GM21515 (cell line): ENCODE data around the gene TBRG4.

Source experiments
- ATAC-seq: cut with Tn5 transposase; IDR thresholded peaks from one replicate; pipeline ENCODE4 v1.9.1; 2021; ENCODE audit not compliant: unreplicated experiment

TBRG4 gene

DNA sequence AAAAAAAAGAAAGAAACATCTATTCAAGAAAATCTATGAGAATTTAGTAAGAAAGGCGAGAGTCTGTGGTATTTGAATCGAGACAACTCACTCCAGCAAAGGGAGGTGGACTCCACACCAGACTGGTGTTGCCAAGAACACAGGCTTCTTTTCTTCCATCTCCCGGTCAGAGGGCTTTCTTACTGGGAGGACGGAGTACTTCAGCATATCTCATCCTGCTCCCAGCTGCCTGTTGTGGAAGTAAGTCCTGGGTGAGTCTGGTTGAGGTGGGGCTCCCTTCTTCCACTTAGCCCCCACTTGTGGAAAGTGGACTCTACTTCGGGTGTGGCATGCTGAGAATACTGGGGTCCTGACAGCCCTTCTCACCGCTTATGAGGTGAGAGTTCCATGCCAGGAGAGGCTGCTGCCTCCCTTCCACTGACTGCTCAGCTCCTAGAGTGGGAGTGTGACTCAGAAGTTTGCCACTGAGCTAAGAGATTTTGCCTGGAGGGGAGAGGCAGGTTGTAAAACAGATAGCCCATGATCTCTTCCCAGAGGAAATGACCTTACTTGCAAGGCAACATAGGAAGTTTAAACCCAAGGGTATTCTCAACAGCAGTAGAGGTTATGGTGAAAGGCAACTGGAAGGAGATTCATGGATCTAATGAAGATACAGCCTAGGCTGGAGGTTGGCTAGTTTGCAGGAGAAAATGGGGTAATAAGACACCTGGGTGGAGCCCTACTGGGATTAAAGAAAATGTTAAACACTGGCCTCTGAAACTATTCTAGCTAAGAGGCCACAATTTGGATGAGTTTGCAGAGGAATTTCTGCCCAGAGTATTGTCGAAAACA lies 19.2 kb downstream of the TBRG4 start:
- no peak for ATAC-seq

DNA sequence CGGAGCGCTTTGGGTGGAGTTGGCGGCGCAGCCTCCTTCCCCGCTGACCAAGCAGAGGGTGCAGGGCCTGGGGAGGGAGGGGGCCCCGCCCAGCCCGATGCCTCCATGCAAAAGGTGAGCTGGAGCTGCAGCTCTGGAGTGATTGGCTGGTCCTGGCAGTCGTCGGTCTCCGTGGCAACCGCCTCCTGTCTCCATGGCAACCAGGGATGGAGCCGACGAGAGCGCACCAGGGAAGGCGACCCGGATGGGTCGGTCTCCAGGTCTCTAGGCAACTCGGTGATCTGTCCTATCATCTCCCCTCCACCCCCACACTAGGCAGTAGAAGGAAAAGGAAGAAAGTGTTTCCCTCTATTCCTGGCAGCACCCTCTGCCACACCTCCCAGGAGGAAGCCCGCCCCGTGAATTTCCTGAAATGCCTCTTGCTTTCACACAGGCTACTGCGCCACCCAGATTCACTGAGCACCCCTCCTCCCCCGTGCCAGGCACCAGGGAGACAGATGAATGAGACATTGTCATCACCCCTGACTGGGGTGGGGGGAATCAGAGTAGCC lies 22.1 kb downstream of the TBRG4 start:
- no peak for ATAC-seq

DNA sequence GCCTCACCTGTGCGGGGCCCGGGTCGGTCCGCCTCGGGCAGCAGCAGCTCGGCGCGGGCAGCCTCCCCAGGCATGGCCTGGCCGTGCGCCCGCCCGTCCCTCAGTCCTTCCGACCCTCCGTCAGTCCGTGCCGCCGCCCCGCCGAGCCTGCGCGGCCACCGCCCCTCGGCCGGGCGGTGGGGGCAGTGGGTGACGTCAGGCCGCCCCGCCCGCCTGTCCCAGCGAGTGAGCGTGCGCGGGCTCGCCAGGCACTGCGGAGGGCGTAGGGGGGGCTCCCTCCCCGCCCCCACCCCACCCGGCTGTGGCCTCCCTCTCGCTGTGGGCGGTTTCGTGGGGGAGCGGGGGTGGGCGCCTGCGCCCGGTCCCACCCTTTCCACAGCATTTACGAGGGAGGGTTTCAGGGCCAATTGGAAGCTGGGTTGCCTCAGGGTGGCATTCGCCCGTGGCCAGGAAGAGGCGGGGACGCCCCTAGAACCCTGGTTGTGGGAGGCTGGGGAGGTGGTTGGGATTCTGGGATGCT lies 22.6 kb downstream of the TBRG4 start, which contains the start of gene NACAD:
NACAD (minus strand) TSS at position 149 of the 520 bp plus-strand sequence; CDS start at position 74, 75 bp downstream.
- ATAC-seq = no peak

DNA sequence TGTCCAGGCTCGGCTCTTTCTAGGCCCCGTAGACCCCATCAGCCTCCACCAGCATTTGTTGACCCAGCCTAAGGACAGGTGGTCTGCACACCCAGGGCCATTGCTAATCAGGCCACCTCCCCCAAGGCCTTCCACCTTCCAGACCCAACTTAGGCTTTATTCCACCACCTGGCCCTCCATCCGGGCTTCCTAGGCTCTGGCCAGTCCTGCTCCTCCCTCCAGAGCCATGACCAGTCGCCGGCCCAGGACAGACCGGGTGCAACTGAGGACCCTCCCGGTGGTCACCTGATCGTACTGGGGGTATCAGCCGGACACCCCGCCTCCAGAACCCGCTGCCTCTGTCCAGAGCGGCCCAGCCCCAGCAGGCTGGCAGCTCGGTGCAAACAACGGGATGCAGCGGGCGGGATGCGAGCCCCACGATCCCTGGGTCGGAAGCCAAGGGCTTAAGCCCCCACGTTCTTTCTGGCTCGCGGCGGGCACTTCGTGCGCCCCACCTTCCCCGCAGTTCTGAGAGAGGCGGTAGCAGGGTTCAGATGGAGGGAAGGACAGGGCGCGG lies 23.3 kb downstream of the TBRG4 start:
- ATAC-seq = no peak

DNA sequence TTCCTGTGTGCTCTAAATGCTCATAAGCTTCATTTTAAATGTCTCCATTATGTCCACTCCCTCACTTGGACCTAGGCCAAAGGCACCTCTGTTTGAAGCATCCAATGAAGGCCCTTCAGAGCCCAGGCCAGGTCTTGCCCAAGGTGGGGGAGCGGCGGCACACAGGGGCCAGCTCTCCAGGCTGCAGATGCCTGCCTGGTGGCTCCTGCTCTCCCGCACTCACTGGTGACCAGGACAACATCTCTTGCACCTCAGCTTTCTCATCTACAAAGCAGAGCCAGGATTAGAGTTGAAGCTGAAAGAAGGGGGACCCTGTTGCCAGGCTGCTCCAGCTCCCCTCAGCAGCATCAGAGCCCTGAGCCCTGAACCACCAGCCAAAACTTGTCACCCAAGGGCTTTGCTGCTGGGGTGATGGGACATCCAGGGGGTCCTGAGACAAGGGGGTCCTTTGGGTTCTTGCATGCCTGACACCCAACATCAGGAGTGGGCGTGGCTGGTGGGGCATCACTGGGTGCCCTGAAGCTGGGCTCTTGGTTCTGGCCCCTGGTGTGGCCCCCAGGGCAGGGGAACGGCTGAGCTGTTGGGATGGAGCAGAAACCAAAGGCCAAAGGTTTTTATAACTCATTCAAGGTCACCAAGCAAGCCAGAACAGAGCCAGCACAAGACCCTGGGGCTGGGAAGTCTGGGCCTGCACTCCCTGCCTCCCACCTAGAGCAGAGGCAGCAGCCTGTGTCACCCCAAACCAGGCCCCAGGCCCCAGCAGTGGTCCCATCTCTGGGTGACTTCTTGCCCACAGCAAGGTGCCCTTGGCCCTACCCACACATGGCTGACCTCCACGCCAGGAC lies 24.0 kb downstream of the TBRG4 start:
- ATAC-seq = no peak

DNA sequence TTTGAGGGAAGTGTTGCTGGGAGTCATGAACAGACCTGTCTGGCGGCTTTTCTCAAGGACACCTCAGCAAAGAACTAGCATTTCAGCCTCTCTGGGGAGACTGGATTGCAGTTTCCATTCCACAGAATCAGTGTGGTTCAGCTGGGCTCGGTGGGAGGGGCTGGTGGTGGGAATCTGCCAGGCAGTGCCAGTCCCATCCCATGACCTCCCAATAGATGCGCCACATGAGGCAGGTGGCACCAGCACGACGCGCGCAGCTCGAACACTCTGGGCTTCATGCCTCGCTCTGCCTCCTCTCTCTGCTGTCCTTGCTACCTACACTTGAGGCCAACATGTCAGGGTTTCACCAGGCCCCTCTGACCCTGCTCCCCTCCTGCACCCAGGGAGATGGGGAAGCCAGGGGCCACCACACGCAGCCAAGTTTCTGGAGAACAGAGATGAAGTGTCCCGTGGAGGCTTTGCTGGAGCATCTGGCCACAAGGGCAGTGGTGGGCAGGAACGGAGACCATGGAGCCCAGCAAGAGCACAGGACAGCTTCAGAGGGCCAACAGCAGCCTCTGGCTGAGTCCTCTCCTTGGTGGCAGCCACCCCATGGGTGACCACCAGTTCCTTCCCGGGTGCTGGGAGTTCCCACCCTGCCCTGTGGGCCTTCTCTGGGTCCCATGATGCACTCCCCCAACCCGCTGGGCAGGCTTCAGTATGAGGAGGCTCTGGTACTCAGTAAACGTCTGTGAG lies 25.0 kb downstream of the TBRG4 start:
- no peak for ATAC-seq

DNA sequence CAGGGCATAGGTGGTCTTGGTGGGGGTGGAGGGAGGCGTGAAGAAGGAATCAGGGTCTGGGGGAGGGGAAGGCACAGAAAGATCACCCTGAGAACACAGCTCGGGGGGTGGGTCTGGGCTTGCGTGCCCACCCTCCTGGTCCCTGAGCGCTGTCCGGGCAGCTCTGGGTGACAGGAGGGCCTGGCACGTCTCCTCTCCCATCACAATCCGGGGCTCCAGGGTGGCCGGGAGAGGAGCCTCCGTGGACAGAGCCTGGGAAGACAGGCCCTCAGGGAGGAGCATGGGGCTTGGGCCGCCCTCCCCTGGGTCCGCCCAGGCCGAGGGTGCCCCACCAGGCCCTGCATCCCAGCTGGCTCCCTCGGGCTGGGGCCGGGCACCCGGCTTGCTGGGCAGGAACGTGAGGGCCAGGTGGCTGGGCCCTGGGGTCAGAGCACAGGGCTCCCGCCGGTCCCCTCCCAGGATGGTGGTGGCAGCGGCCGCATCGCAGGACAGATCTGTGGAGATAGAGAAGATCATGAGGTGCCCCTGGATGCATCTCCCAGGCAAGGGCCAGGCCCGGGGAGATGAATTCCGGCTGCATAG lies 25.8 kb downstream of the TBRG4 start:
- ATAC-seq = no peak

DNA sequence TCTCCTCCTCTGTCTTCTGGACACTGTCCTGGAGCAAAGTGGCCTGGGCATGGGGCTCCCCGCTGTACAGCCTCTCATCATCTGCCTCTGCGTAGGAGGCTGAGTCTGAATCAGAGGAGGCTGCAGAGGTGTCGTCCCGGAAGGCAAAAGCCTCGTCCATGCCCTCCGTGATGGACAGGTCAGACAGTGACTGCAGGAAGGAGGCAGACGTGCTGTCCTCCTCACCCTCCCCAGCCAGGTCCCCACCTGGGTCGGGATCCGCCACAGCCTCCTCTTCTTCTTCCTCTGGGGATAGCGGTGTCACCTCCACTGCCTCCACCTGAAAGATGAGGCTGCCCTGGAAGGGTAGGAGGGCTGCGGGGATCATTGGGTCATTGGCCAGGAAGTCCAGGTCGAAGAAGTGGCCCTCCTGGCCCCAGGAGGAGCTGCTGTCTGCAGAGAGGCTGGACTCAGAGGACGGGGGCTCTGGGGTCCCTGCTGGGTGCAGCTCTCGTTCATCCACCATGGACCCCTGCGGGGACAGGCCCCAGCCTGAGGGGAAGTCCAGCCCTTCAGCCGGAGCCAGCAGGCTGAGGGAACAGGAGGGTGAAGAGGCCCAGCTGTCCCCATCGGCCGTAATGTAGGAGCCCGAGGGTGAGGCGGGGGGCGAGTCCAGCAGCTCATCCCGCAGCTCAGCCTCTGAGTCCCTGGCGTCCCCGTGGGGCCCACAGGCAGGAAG lies 26.4 kb downstream of the TBRG4 start:
- no peak for ATAC-seq

DNA sequence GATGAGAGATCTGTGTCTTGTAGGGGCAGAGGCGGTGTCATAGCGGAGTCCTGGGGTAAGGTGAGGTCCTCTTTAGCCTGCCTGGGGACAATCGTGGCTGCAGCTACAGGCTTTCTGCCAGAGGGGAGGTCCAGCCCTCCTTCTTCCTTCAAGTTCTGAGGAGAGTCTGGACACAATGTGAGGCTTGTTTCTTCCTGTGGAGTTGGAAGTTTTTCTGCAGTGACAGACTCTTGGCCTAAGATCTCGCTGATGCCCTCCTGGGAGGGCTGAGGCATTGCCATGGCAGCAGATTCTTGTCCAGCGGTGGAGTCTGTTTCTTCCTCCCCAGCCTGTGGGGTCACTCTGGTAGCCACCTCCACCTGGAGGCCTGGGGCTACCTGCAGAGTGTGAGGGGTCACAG lies 27.2 kb downstream of the TBRG4 start:
- ATAC-seq = no peak

DNA sequence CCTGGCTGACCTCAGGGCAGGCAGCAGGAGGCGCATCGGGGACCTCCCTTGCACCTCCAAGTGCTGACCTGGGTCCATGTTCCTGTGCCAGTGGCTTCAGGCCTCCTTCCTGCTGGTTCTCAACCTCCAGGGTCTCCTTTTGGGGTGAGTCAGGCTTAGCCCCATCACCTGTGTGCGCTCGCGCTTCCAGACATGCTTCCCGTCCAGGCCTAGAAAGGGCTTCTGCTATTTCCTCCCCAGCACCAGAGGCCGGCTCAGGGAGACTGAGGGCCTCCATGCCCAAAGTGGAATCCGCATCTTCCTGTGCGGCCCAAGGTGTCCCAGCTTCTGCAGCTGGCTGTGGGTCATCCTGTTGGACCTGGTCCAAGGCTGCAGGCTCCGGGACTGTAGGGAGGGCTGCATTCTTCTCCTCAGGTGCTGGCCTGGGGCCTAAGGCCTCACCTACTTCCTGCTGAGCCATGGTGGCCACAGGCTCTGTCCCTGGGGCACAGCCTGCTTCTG lies 28.6 kb downstream of the TBRG4 start:
- ATAC-seq = no peak

DNA sequence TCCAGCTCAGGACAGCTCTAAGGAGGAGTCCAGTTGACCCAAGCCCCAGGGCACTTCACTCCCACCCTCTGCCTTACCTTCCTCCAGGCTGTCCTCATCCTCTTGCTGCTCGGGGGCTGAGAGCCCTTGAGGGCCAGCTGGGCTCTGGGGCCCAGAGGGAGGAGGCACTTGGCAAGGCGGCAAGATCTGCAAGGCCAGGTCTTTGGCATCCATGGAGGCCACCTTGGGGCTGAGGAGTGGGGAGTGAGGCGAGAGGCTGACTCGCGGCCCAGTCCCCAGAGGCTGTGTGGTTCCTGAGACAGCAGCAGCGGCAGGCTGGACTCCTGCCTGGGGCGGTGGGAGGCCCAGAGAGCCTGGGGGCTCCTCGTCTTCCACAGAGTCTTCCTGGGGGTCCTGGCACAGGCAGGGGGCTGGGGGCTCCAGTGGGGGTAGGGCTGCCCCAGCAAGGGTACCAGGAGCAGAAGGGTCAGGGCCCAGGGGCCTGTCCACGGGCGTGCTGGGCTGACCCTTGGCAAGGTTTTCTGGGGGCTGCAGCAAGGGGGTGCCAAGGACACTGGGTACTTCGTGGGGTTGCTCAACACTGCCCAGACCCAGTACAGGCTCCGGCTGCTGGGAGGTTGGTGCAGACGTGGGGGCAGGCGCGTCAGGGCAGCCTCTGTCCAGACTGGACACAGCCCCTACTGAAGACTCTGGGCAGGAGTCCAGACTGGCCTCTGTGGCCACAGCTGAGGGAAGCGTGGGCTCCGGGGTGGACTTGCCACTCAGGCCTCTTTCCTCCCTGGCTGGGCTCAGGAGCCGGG lies 29.3 kb downstream of the TBRG4 start:
- ATAC-seq = no peak

DNA sequence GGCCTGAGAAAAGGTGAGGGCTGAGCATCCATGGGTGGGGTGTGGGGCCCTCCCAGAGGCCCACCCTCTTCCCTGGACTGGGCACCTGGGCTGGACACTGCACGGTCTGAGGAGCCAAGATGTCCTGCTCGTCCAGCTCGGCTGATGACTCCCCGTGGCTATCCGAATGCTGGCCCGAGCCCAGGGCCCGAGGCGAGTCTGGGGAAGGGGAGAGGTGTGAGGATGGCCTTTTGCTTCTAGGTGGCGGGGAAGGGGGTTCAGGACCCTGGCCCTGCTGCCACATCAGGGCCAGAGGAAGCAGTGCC lies 29.9 kb downstream of the TBRG4 start:
- ATAC-seq = no peak

DNA sequence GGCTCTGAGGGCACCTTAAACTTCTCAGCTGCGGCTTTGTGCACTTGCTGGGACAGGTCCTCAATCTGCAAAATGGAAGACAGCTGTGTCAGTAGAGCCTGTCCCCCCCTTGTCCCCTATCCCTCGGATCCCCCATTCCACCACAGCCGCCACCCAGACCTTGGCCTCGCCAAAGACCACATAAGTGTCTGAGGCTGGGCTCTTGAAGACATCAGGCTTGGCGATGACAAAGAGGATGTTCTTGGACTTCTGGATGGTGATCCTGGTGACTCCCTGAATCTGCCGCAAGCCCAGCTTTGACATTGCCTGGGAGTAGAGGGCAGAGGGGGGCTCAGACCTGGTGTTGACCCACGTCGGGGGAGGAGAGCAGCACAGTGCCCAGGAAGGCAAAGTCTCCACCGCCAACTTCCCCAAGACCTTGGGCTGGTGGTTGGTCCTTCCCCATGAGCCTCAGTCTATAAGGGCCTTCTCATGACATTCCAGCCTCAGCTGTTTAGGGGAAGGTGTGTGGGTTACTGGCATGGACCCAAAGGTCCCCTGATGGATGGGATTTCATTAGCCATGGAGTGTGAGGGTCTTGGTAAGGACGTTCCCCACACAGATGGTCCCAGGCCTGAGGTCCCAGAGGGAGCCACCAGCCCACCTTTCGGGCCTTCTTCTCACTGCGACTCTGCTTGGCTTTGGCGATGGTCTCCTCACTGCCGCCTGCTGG lies 30.4 kb downstream of the TBRG4 start:
- no peak for ATAC-seq

DNA sequence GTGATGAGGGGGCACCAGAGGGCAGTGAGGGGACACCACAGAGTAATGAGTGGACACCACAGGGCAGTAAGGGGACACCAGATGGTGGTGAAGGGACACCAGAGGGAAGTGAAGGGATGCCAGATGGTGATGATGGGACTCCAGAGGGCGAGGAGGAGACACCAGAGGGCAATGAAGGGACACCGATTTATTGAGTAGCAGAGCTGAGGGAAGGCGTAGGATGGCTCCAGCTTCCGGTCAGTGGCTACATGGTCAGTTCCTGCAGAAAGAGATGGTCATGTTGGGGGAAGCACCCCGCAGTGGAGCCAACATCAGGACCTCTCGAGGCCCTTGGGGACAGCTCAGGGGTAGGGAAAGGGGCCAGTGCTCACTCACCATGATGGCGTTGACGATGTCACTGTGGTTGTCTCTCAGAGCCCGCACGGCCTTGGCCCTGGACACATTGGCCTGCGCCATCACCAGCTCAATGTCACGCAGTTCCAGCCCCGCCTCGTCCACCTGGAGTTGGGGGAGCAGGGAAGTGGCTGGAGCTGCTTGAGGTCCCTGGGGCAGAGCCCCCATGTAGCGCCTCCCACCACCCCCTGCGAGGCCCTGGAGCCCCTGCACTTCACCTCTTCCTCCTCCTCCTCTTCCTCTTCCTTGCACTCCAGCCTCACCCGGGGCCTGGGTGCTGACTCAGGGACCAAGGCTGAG lies 31.1 kb downstream of the TBRG4 start:
- no peak for ATAC-seq

DNA sequence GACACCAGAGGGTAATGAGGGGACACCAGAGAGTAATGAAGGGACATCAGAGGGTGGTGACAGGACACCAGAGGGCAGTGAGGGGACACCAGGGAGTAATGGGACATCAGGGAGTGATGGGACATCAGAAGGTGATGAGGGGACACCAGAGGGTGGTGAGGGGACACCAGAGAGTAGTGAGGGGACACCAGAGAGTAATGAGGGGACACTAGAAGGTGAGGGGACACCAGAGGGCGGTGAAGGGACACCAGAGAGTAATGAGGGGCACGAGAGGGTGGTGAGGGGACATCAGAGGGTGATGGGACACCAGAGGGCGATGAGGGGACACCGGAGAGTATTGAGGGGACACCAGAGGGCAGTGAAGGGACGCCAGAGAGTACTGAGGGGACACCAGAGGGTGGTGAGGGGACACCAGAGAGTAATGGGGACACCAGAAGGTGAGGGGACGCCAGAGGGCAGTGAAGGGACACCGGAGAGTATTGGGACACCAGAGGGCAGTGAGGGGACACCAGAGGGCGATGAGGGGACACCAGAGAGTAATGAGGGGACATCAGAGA lies 33.3 kb downstream of the TBRG4 start:
- no peak for ATAC-seq

DNA sequence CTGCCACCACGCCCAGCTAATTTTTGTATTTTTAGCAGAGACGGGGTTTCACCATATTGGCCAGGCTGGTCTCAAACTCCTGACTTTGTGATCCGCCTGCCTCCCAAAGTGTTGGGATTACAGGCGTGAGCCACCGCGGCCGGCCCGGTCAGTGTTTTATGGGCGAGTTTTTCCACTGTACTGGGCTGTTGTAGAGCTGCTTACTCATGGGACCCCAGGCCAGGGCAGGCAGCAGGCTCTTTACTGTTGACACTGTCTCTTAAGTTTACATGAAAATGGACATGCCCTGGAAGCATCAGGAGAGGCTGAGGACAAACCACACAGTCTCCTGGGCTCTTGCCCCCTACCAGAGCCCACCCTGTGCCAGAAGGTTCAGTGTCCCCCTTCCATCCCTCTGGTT lies 33.9 kb downstream of the TBRG4 start:
- no peak for ATAC-seq

DNA sequence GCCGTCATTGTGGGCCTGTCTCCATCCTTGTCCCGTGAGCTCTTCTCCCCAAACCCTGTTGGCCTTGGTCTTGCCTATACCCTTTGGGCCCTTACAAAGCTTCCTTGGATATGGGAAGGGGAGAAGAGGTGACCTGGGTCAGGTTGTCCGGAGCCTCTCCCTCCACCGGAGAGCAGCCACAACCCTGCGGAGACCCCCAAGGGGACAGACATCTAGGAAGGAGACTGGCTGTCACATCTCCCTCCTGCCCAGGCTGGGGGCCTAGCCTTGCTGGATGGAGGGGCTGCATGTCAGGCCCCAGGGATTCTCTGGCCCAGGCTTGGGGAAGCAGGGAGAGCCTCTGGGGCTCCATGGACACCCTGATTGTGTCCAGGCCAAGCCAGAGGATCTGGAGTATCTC lies 34.6 kb downstream of the TBRG4 start:
- no peak for ATAC-seq
